Measurements from ENCODE around the gene TNFAIP6. TPM values are rescaled to one million over a fixed set of nuclear protein-coding genes. Genes with fewer than 3 reads are reported as not detected.

TNFAIP6 gene
- total and polyA plus RNA-seq, 2 donors (not counting 1 experiment from before 2014, with no cell fraction given), result not detected

GRCh38 chr2:151336863-151337371 is 20.5 kb upstream of the TNFAIP6 start:
- Histone ChIP-seq H3K9ac (ENCODE audit: low read length) (no peak overlapping the region), H3K27me3 (replicated peaks in 1 of 4; ENCODE audit: control extremely low read depth in 1 of 4, control insufficient read depth in 3 of 4, insufficient read depth in 4 of 4, low read length in 3 of 4) (peaks cover 0 to 3% (median 0%) of the 10 kb centered on the region in 4 experiments), H3K79me2 (ENCODE audit: control insufficient read depth, insufficient read depth, low read length) (no peaks in the 10 kb centered on the region), H2AFZ (ENCODE audit: insufficient read depth, low read depth, low read length, poor library complexity, severe bottlenecking) (no peak overlapping the region), H3K4me3 (ENCODE audit: control extremely low read depth in 1 of 5, extremely low read depth in 1 of 5, insufficient read depth in 1 of 5, low read depth in 2 of 5, low read length in 4 of 5) (no peak overlapping the region), H3K9me3 (ENCODE audit: control extremely low read depth in 1 of 3, control insufficient read depth in 2 of 3, insufficient read depth in 1 of 3, low read length in 2 of 3) (no peaks in the 10 kb centered on the region), H3K36me3 (replicated peaks in 1 of 2; ENCODE audit: control extremely low read depth in 1 of 2, control insufficient read depth in 1 of 2, extremely low read depth in 1 of 2, insufficient read depth in 2 of 2, low read length in 1 of 2) (no peaks in the 10 kb centered on the region), H3K4me2 (replicated peaks; ENCODE audit: low read depth, low read length, poor library complexity, severe bottlenecking) (no peak overlapping the region), H4K20me1 (ENCODE audit: control insufficient read depth, insufficient read depth, low read length, poor library complexity, severe bottlenecking) (no peaks in the 10 kb centered on the region), H3K4me1 (ENCODE audit: control insufficient read depth in 2 of 2, insufficient read depth in 2 of 2, low read length in 2 of 2) (no peaks in the 10 kb centered on the region), H3K27ac (ENCODE audit: low read length in 2 of 2) (no peak overlapping the region)
- Mint-ChIP-seq H3K9me3 (ENCODE audit: insufficient read depth) (peaks cover 8% of the 10 kb centered on the region), H3K4me3 (no peak overlapping the region), H3K27me3 (peaks cover 13% of the 10 kb centered on the region), H3K4me1 (no peaks in the 10 kb centered on the region), H3K27ac (no peak overlapping the region)
- TF ChIP-seq CTCF (IDR thresholded peaks at IDR 0.05) (no peak), EZH2 (IDR thresholded peaks at IDR 0.05; ENCODE audit: borderline replicate concordance, insufficient read depth, low read depth, low read length, poor library complexity, severe bottlenecking) (no peak)
- CTCF ChIA-PET, result no interaction called here
- POLR2A ChIA-PET, result no interaction called here
- no peak for DNase-seq
- intact Hi-C loops (cut with micrococcal nuclease), result no loop called here
- WGBS (ENCODE audit: insufficient coverage), result no CpG with 5 or more reads among the region's 2 CpGs
- no peak for ATAC-seq (ENCODE audit: low read depth)

GRCh38 chr2:151337643-151338042 is 19.7 kb upstream of the TNFAIP6 start:
- ATAC-seq (ENCODE audit: low read depth) (no peak), DNase-seq (no peak)
- Histone ChIP-seq H3K9ac (ENCODE audit: low read length) (no peak overlapping the region), H3K9me3 (ENCODE audit: control extremely low read depth in 1 of 3, control insufficient read depth in 2 of 3, insufficient read depth in 1 of 3, low read length in 2 of 3) (peaks cover 0 to 5% (median 0%) of the 10 kb centered on the region in 3 donors), H3K27me3 (replicated peaks in 1 of 4; ENCODE audit: control extremely low read depth in 1 of 4, control insufficient read depth in 3 of 4, insufficient read depth in 4 of 4, low read length in 3 of 4) (peaks cover 0 to 3% (median 0%) of the 10 kb centered on the region in 4 experiments), H3K4me2 (replicated peaks; ENCODE audit: low read depth, low read length, poor library complexity, severe bottlenecking) (no peak overlapping the region), H3K79me2 (ENCODE audit: control insufficient read depth, insufficient read depth, low read length) (no peaks in the 10 kb centered on the region), H2AFZ (ENCODE audit: insufficient read depth, low read depth, low read length, poor library complexity, severe bottlenecking) (no peak overlapping the region), H3K4me1 (ENCODE audit: control insufficient read depth in 2 of 2, insufficient read depth in 2 of 2, low read length in 2 of 2) (no peaks in the 10 kb centered on the region), H3K4me3 (ENCODE audit: control extremely low read depth in 1 of 5, extremely low read depth in 1 of 5, insufficient read depth in 1 of 5, low read depth in 2 of 5, low read length in 4 of 5) (no peak overlapping the region), H3K27ac (ENCODE audit: low read length in 2 of 2) (no peak overlapping the region), H3K36me3 (replicated peaks in 1 of 2; ENCODE audit: control extremely low read depth in 1 of 2, control insufficient read depth in 1 of 2, extremely low read depth in 1 of 2, insufficient read depth in 2 of 2, low read length in 1 of 2) (no peaks in the 10 kb centered on the region), H4K20me1 (ENCODE audit: control insufficient read depth, insufficient read depth, low read length, poor library complexity, severe bottlenecking) (no peaks in the 10 kb centered on the region)
- Mint-ChIP-seq H3K27ac (no peak overlapping the region), H3K4me3 (no peak overlapping the region), H3K27me3 (peaks cover 12% of the 10 kb centered on the region), H3K4me1 (no peaks in the 10 kb centered on the region), H3K9me3 (ENCODE audit: insufficient read depth) (peaks cover 8% of the 10 kb centered on the region)
- intact Hi-C loops (cut with micrococcal nuclease), result no loop called here
- TF ChIP-seq EZH2 (IDR thresholded peaks at IDR 0.05; ENCODE audit: borderline replicate concordance, insufficient read depth, low read depth, low read length, poor library complexity, severe bottlenecking), result no peak
- no peak for TF ChIP-seq CTCF (IDR thresholded peaks at IDR 0.05)
- POLR2A ChIA-PET, result no interaction called here
- CTCF ChIA-PET, result no interaction called here
- WGBS (ENCODE audit: insufficient coverage), result no CpG with 5 or more reads among the region's 1 CpG

Data from B cell (primary cell).